ENCODE data around the gene SGTA. TPM values are rescaled to one million over a fixed set of nuclear protein-coding genes. Genes with fewer than 3 reads are reported as not detected.

The SGTA gene
- total RNA-seq, 4 donors from 2014 or later: 43.4 to 86.8 (median 73.4) TPM

DNA sequence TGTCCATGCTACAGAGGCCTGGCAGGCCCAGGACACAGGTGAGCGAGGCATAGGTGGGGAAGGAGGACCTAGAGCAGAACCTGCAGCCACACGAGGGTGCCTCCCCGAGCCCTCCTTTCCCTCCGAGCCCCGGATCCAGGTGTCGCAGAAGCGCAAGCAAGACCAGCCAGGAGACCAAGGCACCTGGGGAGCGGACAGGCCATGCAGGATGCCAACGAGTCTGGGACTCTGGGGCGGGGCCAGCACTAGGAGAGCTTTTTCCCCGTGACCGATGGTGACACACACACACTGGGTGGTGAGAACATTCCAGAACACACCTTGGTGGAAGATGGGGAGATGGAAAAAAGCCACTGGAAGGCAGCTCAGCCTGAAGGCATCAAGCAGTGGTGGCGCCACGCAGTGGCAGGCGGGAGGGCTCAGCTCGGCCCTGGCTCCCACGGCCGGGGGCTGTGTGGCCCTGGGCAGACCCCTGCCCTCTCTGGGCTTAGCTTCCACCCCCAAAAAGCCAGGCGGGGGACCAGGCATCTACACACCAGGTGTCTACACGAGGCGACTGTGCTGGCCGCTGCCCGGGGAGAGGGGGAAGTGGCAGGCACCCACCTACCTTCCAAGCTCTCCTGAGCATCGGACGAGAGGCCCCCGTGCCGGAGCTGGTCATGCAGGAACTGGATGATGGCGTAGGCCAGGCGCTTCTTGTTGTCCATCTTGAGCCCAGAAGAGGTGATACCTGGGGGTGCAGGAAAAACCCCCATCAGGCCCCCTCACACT, 14.5 kb downstream of the SGTA start:
- TF ChIP-seq, protein P1, sequence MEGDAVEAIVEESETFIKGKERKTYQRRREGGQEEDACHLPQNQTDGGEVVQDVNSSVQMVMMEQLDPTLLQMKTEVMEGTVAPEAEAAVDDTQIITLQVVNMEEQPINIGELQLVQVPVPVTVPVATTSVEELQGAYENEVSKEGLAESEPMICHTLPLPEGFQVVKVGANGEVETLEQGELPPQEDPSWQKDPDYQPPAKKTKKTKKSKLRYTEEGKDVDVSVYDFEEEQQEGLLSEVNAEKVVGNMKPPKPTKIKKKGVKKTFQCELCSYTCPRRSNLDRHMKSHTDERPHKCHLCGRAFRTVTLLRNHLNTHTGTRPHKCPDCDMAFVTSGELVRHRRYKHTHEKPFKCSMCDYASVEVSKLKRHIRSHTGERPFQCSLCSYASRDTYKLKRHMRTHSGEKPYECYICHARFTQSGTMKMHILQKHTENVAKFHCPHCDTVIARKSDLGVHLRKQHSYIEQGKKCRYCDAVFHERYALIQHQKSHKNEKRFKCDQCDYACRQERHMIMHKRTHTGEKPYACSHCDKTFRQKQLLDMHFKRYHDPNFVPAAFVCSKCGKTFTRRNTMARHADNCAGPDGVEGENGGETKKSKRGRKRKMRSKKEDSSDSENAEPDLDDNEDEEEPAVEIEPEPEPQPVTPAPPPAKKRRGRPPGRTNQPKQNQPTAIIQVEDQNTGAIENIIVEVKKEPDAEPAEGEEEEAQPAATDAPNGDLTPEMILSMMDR (IDR thresholded peaks at IDR 0.05): no peak
- no peak for TF ChIP-seq POLR2A (IDR thresholded peaks at IDR 0.05)
- H3K27me3 ChIP-seq: no peaks in the 10 kb centered on the region
- H3K9me3 ChIP-seq: no peaks in the 10 kb centered on the region
- H3K4me1 ChIP-seq: peaks cover 0 to 4% of the 10 kb centered on the region in 2 donors
- H3K4me3 ChIP-seq (replicated peaks in 1 of 3): no peak overlapping the region
- intact Hi-C loops (cut with DNase I): no loop called here
- H3K36me3 ChIP-seq: peaks cover 38 to 40% of the 10 kb centered on the region in 2 donors
- H3K27ac ChIP-seq: no peak overlapping the region
- no peak for DNase-seq
- 87 to 93% methylated on average over 20 of the region's 29 CpGs for WGBS, 2 donors

DNA sequence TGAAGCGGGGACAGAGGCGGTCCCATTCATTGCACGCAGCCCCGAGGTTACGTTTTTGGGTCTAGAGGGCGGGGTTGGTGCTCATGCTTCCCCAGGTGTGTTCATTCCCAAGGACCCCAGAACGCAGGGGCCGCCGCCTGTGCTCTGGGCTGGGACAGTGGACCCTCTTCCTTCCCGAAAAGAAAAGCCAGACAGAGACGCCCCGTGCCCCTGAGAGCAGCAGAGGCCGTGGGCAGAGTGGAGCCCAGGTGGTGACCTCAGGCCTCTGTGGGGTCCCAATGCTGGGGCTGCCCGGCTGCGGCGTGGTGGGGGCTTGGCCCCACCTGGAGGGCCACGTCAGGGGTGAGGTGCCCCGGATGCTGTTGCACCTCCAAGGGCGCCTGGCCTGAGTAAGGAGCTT, 15.4 kb downstream of the SGTA start:
- 93 to 97% methylated on average over 6 to 13 of the region's 19 CpGs for WGBS, 2 donors
- Histone ChIP-seq H3K9me3 (no peaks in the 10 kb centered on the region), H3K4me1 (peaks cover 0 to 4% of the 10 kb centered on the region in 2 donors), H3K4me3 (replicated peaks in 1 of 3) (no peak overlapping the region), H3K27ac (no peak overlapping the region), H3K36me3 (peaks cover 46 to 49% of the 10 kb centered on the region in 2 donors), H3K27me3 (no peaks in the 10 kb centered on the region)
- TF ChIP-seq, protein P1 (IDR thresholded peaks at IDR 0.05): no peak
- TF ChIP-seq POLR2A (IDR thresholded peaks at IDR 0.05): no peak
- intact Hi-C loops (cut with DNase I): no loop called here
- no peak for DNase-seq

DNA sequence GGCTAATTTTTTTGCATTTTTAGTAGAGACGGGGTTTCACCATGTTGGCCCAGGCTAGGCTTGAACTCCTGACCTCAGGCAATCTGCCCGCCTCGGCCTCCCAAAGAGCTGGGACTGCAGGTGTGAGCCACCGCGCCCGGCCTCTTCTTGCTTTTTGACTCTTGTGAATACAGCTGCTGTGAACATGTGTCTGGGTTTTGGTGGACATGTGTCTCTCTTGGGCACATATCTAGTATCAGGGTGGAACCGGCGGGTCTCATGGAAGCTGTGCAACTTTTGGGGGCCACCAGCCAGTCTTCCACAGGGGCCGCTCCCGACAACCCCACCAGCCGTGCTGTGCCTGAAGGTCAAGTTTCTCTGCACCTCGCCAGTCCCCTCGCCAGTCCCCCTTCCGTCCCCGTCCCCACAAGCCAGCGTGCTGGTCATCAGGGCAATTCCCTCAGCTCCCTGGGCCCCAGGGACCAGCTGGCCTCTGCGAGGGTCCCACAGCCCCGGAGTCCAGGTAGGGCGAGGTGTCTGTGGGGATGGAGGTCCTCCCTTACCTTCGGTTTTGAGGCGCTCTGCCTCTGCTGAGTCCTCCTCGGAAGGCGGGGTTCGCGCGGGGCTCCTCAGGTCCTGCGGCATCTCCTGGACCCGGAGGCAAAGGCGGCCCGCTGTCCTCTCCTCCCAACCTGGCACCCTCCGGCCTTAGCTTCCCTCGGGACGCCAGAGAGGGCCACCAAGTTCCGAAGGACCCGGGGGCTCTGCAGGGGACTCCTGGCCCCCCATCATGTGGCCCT, 16.3 kb downstream of the SGTA start:
- intact Hi-C loops (cut with DNase I): no loop called here
- 94 to 96% methylated on average over 15 to 21 of the region's 35 CpGs for WGBS, 2 donors
- H3K27me3 ChIP-seq: no peaks in the 10 kb centered on the region
- H3K4me1 ChIP-seq: peaks cover 0 to 4% of the 10 kb centered on the region in 2 donors
- DNase-seq: no peak
- H3K27ac ChIP-seq: no peak overlapping the region
- TF ChIP-seq, protein P1 (IDR thresholded peaks at IDR 0.05): no peak
- no peak for TF ChIP-seq POLR2A (IDR thresholded peaks at IDR 0.05)
- H3K36me3 ChIP-seq: peaks cover 55% of the 10 kb centered on the region in 2 donors
- no peaks in the 10 kb centered on the region for H3K9me3 ChIP-seq
- no peak overlapping the region for H3K4me3 ChIP-seq (replicated peaks in 1 of 3)

DNA sequence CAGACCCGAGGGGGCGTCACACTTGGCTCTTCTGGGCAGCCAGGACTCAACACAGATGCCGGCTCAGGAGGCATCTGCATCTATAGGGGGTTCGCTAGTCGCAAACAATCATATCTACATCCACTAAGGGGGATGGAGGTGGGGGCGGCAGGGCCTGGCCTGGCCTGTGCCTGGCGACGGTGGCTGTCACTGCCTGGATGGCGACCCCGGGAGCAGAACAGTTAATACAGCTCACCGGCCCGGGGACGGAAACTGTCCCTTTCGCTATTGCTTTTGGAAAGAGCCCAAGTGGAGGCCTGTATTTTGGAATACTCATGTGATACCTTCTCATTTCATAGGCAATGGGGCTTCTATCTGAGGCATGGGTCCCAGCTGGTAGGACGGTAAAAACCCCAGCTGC, 17.7 kb downstream of the SGTA start:
- TF ChIP-seq, protein P1 (IDR thresholded peaks at IDR 0.05): no peak
- no peak for TF ChIP-seq POLR2A (IDR thresholded peaks at IDR 0.05)
- intact Hi-C loops (cut with DNase I): no loop called here
- H3K27ac ChIP-seq: no peak overlapping the region
- H3K4me3 ChIP-seq (replicated peaks in 1 of 3): no peak overlapping the region
- no peaks in the 10 kb centered on the region for H3K27me3 ChIP-seq
- WGBS, 2 donors: 88 to 91% methylated on average over 12 to 15 of the region's 15 CpGs
- peaks cover 65% of the 10 kb centered on the region in 2 donors for H3K36me3 ChIP-seq
- no peaks in the 10 kb centered on the region for H3K9me3 ChIP-seq
- DNase-seq: no peak
- peaks cover 0 to 3% of the 10 kb centered on the region in 2 donors for H3K4me1 ChIP-seq

DNA sequence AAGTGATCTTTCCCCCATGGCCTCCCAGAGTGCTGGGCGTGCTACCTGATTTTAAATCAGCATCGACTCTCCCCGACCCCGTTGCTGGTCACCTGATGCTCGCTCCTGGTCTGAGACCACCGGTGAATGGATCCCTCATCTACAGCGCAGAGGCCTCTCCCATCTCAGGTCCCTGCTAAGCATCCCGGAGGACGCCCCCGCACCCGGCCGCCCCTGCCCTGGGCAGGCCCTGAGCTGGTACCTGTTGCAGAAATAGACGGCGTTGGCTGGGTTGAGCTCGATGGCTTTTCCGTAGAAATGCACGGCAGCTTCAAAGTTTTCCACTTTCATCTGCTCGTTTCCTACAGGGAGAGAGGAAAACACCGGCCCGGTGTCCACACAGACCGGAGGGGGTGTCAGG, 18.1 kb downstream of the SGTA start:
- Histone ChIP-seq H3K27me3 (no peaks in the 10 kb centered on the region), H3K27ac (no peak overlapping the region), H3K36me3 (peaks cover 65% of the 10 kb centered on the region in 2 donors), H3K4me3 (replicated peaks in 1 of 3) (no peak overlapping the region), H3K9me3 (no peaks in the 10 kb centered on the region), H3K4me1 (no peaks in the 10 kb centered on the region)
- TF ChIP-seq, protein P1 (IDR thresholded peaks at IDR 0.05): no peak
- no peak for TF ChIP-seq POLR2A (IDR thresholded peaks at IDR 0.05)
- 86 to 97% methylated on average over 21 of the region's 21 CpGs for WGBS, 2 donors
- intact Hi-C loops (cut with DNase I): no loop called here
- DNase-seq: no peak

Data from thyroid gland (tissue), 4 donors.